ENCODE data around the gene ARID4B.

Gene ARID4B

GRCh38 chr1:235304549-235305451 is 23.2 kb downstream of the ARID4B start:
- DNase-seq (ENCODE audit: low read depth): no peak
- H3K4me3 ChIP-seq (ENCODE audit: low read depth, low read length): no peak overlapping the region
- TF ChIP-seq MAX (IDR thresholded peaks at IDR 0.05; ENCODE audit: low read depth, low read length) (no peak), POLR2A (IDR thresholded peaks at IDR 0.05; ENCODE audit: extremely low read depth, insufficient read length) (no peak), MYC (IDR thresholded peaks at IDR 0.05; ENCODE audit: low read depth, low read length) (no peak), CTCF (IDR thresholded peaks at IDR 0.05; ENCODE audit: low read depth, low read length) (no peak)

GRCh38 chr1:235302143-235302542 is 25.8 kb downstream of the ARID4B start:
- no peak for DNase-seq (ENCODE audit: low read depth)
- no peak overlapping the region for H3K4me3 ChIP-seq (ENCODE audit: low read depth, low read length)
- TF ChIP-seq MYC (IDR thresholded peaks at IDR 0.05; ENCODE audit: low read depth, low read length): no peak
- no peak for TF ChIP-seq CTCF (IDR thresholded peaks at IDR 0.05; ENCODE audit: low read depth, low read length)
- no peak for TF ChIP-seq MAX (IDR thresholded peaks at IDR 0.05; ENCODE audit: low read depth, low read length)
- TF ChIP-seq POLR2A (IDR thresholded peaks at IDR 0.05; ENCODE audit: extremely low read depth, insufficient read length): no peak

- no peak overlapping the region for H3K4me3 ChIP-seq (ENCODE audit: low read depth, low read length)
- DNase-seq (ENCODE audit: low read depth): no peak
- TF ChIP-seq CTCF (IDR thresholded peaks at IDR 0.05; ENCODE audit: low read depth, low read length) (no peak), MYC (IDR thresholded peaks at IDR 0.05; ENCODE audit: low read depth, low read length) (no peak), POLR2A (IDR thresholded peaks at IDR 0.05; ENCODE audit: extremely low read depth, insufficient read length) (no peak), MAX (IDR thresholded peaks at IDR 0.05; ENCODE audit: low read depth, low read length) (no peak)
These were observed 28.7 kb downstream of the ARID4B start for GRCh38 chr1:235299169-235299858.

- no peak for DNase-seq (ENCODE audit: low read depth)
- TF ChIP-seq CTCF (IDR thresholded peaks at IDR 0.05; ENCODE audit: low read depth, low read length) (no peak), POLR2A (IDR thresholded peaks at IDR 0.05; ENCODE audit: extremely low read depth, insufficient read length) (no peak)
- no peak overlapping the region for H3K4me3 ChIP-seq (ENCODE audit: low read depth, low read length)
These were observed 29.2 kb downstream of the ARID4B start for GRCh38 chr1:235298758-235299157.

GRCh38 chr1:235297579-235297978 is 30.4 kb downstream of the ARID4B start:
- DNase-seq (ENCODE audit: low read depth): no peak
- no peak for TF ChIP-seq POLR2A (IDR thresholded peaks at IDR 0.05; ENCODE audit: extremely low read depth, insufficient read length)
- no peak for TF ChIP-seq MAX (IDR thresholded peaks at IDR 0.05; ENCODE audit: low read depth, low read length)
- no peak for TF ChIP-seq MYC (IDR thresholded peaks at IDR 0.05; ENCODE audit: low read depth, low read length)
- no peak for TF ChIP-seq CTCF (IDR thresholded peaks at IDR 0.05; ENCODE audit: low read depth, low read length)
- no peak overlapping the region for H3K4me3 ChIP-seq (ENCODE audit: low read depth, low read length)
